Measurements from ENCODE around the gene ATAD3B.
"Not testable (repeated sequence)": the region's sequence is repeated elsewhere in the genome, so short reads cannot be mapped to it uniquely, and the experiment has no call there.

ATAD3B gene

GRCh38 chr1:1432951-1433803 lies 38.4 kb upstream of the ATAD3B start:
- in situ Hi-C loops (cut with MboI; ENCODE audit: low sequenced_read_pairs): no loop called here

- in situ Hi-C loops (cut with MboI; ENCODE audit: low sequenced_read_pairs): no loop called here
Observed at GRCh38 chr1:1433804-1434130, 37.8 kb upstream of the ATAD3B start.

- in situ Hi-C loops (cut with MboI; ENCODE audit: low sequenced_read_pairs): no loop called here
Observed at GRCh38 chr1:1434131-1434823, 37.3 kb upstream of the ATAD3B start.

- in situ Hi-C loops (cut with MboI; ENCODE audit: low sequenced_read_pairs): no loop called here
Observed at GRCh38 chr1:1434824-1435105, 36.8 kb upstream of the ATAD3B start.

GRCh38 chr1:1435106-1435903 lies 36.3 kb upstream of the ATAD3B start, which contains the start of gene VWA1:
Gene VWA1, plus strand, starts transcription at chr1:1435690. Its CDS starts 59 bp downstream, at chr1:1435749.
- in situ Hi-C loops (cut with MboI; ENCODE audit: low sequenced_read_pairs): no loop called here

DNA sequence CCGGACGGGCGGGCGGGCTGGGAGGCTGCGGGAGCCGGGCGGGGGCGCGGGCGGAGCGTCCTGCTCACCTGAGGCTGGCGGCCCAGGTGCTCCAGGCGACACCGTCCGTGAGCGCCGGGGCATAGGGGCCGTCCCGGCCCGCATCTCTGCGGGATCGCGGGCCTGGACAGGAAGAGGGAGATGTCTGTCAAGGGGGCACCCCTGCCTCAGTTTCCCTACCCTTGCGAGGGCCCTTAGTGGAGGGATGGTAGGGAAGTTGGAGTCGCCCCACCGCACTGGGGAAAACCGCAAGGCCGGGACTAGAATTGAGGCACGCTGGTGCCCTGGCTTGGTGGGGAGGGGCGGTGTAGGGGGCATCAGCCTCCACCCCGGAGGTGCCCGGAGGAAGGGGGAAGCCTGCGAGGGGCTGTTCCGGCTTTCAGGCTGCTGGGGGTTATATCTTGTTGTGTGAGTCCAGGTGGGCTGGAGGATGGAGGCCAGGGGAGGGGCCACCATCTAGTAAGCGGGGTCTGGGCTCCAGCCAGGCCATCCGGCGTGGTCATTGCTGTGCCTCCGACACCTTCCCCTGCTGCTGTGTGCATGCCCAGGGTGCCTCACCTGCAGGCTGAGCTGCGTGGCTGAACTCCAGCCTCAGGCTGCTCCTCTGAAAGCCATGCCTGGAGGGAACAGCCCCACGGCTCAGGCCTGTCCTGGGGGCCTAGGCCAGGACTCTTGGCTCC lies 35.5 kb upstream of the ATAD3B start:
- in situ Hi-C loops (cut with MboI; ENCODE audit: low sequenced_read_pairs): no loop called here

DNA sequence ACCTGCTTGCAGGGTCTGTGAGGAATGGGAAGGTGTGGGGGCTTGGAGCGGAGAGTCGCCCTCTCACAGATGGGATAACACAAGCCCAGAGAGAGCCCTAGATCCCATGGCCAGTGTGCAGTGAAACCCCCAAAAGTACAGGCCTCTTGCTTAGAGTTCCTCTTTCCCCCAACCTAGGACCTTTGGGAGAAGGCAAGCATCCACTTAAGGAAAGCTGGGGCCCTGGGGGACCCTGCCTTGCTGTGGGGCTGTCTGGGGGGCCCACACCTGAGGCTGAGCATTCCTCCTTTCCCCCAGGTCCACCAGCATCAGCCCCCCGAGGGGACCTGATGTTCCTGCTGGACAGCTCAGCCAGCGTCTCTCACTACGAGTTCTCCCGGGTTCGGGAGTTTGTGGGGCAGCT lies 34.9 kb upstream of the ATAD3B start:
- in situ Hi-C loops (cut with MboI; ENCODE audit: low sequenced_read_pairs): no loop called here

GRCh38 chr1:1437033-1437903 lies 34.3 kb upstream of the ATAD3B start:
- in situ Hi-C loops (cut with MboI; ENCODE audit: low sequenced_read_pairs): no loop called here

GRCh38 chr1:1437904-1438376 lies 33.6 kb upstream of the ATAD3B start:
- in situ Hi-C loops (cut with MboI; ENCODE audit: low sequenced_read_pairs): no loop called here

GRCh38 chr1:1438531-1439381 lies 32.8 kb upstream of the ATAD3B start:
- in situ Hi-C loops (cut with MboI; ENCODE audit: low sequenced_read_pairs): no loop called here

GRCh38 chr1:1439546-1440261 lies 31.9 kb upstream of the ATAD3B start:
- in situ Hi-C loops (cut with MboI; ENCODE audit: low sequenced_read_pairs): no loop called here

DNA sequence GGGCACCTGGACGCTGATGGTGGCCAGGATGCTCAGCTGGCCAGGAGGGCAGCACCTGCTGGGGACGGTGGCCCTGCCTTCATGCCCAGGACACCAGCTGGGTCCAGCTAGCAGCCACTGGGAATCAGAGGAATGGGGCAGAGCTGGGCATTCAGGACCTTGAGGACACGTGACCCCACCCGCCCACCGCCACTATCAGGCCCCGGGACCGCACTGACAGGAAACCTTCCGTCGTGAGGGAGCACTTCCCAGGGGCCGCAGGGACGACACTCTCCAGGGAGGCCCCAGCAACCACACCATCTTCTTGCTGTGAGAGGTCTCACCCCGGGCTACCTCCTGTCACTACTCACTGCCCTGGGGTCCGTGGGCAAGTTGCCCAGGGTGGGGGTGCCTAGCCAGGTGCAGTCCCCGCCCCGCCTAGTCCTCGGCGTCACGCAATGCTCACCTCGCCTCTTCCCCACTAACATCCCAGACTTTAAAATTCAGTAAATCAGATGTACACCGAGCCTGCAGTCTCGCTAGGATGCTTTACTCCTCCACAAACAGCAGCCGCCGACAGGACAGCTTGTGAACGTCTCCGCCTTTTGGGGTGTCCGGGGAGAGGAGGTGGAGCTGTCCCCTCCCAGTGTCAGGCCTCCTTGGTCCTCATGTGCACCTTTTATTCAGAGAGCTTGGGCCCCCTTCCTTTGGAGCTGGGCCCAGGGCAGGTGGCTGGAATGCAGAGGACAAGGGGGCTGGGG lies 31.1 kb upstream of the ATAD3B start:
- in situ Hi-C loops (cut with MboI; ENCODE audit: low sequenced_read_pairs): no loop called here

GRCh38 chr1:1441002-1441888 lies 30.3 kb upstream of the ATAD3B start:
- in situ Hi-C loops (cut with MboI; ENCODE audit: low sequenced_read_pairs): no loop called here

GRCh38 chr1:1442069-1442770 lies 29.3 kb upstream of the ATAD3B start:
- in situ Hi-C loops (cut with MboI; ENCODE audit: low sequenced_read_pairs): no loop called here

DNA sequence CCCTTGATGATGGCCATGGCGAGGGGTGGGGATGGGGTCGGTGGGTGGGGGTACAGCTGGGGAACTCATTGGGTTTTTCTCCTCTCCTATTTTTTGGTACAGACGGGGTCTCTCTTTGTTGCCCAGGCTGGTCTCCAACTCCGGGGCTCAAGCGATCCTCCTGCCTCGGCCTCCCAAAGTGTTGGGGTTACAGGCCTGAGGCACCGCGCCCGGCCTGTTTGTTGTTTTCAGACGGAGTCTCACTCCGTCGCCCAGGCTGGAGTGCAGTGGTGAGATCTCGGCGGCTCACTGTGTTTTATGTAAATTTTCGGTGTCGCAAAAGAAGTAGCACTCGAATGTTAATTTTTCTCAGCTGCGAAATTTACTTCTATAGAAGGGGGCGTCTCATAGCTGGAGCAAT lies 24.9 kb upstream of the ATAD3B start:
- in situ Hi-C loops (cut with MboI; ENCODE audit: low sequenced_read_pairs): not testable (repeated sequence)

DNA sequence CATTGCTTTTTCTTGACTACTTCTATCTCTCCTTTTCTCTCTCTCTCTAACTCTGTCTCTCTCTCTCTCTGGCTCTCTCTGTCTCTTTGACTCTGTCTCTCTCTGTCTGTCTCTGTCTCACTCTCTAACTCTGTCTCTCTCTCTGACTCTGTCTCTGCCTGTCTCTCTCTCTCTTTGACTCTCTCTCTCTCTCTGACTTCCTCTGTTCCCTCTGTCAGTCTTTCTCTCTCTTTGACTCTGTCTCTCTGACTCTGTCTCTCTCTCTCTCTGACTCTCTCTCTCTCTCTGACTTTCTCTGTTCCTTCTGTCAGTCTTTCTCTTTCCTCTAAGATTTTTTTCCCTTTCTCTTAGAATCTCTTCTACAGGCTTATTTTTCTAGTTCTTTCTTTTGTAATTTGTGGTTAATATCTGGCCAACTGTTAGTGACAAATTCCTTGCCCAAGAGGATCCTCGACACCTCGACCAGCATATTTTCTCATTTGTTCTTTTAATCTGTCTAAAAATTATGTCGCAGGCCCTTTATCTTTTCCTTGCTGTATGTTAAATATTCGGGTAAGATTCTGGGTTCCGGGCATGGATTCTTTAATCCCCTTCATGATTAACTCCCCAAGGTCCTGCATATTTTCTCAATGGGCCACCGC lies 22.3 kb upstream of the ATAD3B start, which contains the start of gene ATAD3C:
TSS of gene ATAD3C (plus strand) at position 591 of the 641 bp plus-strand sequence. CDS start 995 bp downstream, outside the sequence.
- in situ Hi-C loops (cut with MboI; ENCODE audit: low sequenced_read_pairs): no loop called here

All from HL-60/S4 treated with phorbol 12-myristate 13-acetate at 8.2 ng/mL for 4 days and 3 days (cell line).